Measurements from ENCODE around the gene DZIP1L.

DNA sequence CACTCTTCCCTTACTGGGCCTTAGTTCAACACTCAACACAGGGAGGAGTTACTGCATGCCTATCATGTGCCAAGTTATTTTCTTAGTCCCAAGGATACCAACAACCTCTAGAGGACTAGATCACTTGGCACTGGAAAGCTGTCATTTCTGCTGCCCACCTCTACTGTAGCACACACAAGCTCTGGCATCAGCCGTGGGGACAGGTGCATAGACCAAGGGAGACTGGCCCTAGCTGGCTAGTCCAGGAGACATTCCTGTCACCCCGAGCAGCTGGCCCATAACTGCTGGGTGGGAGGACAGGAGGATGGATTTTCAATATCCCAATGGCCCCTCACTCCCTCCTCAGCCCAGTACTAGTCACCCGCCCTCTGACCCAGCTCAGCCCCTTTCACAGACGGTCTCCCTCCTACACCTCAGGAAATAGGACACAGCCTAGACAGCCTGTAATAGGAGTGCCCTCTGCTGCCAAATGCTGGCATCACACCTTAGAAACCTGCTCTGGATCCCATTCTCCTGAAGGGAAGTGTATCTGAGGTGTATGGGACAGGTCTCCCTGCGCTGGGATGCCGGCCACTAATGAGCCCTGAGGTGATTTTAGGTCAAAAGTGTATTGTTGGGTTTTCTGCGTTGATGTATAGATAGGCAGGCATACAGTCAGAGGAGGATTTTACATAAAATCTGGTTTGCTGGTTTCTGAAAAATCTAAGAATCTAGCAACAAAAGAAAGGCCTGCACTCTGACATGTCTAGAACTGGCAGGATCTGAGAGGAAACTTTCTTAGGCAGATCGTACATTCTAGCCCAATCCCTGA is 3.4 kb upstream of the DZIP1L start:
- TF ChIP-seq, protein P1, sequence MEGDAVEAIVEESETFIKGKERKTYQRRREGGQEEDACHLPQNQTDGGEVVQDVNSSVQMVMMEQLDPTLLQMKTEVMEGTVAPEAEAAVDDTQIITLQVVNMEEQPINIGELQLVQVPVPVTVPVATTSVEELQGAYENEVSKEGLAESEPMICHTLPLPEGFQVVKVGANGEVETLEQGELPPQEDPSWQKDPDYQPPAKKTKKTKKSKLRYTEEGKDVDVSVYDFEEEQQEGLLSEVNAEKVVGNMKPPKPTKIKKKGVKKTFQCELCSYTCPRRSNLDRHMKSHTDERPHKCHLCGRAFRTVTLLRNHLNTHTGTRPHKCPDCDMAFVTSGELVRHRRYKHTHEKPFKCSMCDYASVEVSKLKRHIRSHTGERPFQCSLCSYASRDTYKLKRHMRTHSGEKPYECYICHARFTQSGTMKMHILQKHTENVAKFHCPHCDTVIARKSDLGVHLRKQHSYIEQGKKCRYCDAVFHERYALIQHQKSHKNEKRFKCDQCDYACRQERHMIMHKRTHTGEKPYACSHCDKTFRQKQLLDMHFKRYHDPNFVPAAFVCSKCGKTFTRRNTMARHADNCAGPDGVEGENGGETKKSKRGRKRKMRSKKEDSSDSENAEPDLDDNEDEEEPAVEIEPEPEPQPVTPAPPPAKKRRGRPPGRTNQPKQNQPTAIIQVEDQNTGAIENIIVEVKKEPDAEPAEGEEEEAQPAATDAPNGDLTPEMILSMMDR (IDR thresholded peaks at IDR 0.05; ENCODE audit: extremely low read depth in 1 of 2, insufficient read depth in 1 of 2, low read depth in 1 of 2, low read length in 2 of 2): peak; percentile 79 to 86
- TF ChIP-seq POLR2A (IDR thresholded peaks at IDR 0.05; ENCODE audit: low read depth, low read length): no peak
- TF ChIP-seq GATA2 (IDR thresholded peaks at IDR 0.05; ENCODE audit: insufficient read depth, insufficient read length, low read depth, low read length): no peak
- TF ChIP-seq EZH2 (IDR thresholded peaks at IDR 0.05; ENCODE audit: borderline replicate concordance, low read depth, low read length, severe bottlenecking): no peak
- no peak for TF ChIP-seq POLR2AphosphoS5 (IDR thresholded peaks at IDR 0.05; ENCODE audit: insufficient read depth, low read depth, low read length)
- TF ChIP-seq, protein P2, sequence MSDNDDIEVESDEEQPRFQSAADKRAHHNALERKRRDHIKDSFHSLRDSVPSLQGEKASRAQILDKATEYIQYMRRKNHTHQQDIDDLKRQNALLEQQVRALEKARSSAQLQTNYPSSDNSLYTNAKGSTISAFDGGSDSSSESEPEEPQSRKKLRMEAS (IDR thresholded peaks at IDR 0.05; ENCODE audit: insufficient read depth, insufficient read length): no peak
- no peak for TF ChIP-seq JUN (IDR thresholded peaks at IDR 0.05; ENCODE audit: borderline replicate concordance, insufficient read depth, insufficient read length, low read depth)
- TF ChIP-seq FOS (IDR thresholded peaks at IDR 0.05; ENCODE audit: borderline replicate concordance, insufficient read depth, low read length): no peak

All from endothelial cell of umbilical vein (primary cell).